GM18499 (cell line): ENCODE data around the gene PRSS57.
"Not testable (repeated sequence)": the region's sequence is repeated elsewhere in the genome, so short reads cannot be mapped to it uniquely, and the experiment has no call there.

Experiments used
- ATAC-seq: cut with Tn5 transposase; IDR thresholded peaks from one replicate; pipeline ENCODE4 v1.9.1; 2021; ENCODE audit warnings: moderate number of reproducible peaks; ENCODE audit not compliant: insufficient read depth, unreplicated experiment

The PRSS57 gene

DNA sequence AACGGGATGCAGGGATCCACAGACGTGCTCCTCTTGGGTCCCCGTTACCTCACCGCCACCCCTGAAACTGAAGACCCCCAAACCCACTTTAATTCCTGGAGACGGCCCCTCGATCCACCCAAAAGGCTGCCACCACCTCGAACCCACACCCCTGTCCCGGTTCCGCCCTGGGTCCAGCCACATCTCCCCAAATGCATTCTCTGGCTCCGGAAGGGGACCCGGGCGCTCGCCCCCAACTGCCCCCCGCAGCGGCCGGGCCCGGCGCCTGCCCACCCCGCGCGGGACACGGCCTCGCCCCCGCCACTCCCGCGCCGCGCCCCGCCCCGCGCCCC is 19.3 kb downstream of the PRSS57 start:
- ATAC-seq: no peak

DNA sequence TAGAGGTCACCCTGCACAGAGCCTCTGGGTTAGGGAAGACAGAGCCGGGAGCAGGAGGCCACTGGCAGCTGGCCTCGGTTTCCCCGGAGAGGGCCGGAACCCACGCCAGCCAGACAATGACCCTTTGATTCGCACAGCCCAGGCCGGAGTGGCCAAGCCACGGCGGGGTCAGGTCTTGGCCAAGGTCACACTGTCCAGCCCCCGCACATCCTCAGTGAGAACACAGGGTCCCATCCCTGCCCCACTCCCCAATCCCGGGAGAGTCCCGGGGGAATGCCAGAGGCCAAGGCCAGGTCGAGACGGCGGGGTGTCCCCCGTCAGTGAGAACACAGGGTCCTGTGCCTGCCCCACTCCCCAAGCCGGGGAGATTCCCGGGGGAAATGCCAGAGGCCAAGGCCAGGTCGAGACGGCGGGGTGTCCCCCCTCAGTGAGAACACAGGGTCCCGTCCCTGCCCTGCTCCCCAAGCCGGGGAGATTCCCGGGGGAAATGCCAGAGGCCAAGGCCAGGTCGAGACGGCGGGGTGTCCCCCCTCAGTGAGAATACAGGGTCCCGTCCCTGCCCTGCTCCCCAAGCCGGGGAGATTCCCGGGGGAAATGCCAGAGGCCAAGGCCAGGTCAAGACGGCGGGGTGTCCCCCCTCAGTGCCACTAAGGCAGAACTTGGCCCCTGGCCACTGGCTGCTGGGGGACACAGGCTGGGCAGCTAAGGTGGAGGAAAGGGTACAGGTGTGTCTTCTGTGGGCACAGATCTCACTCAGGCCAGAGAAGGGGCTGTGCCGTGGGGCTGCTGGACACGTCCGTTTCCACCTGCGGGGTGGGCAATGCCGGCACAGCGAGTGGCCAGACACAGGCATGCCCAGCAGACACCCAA is 20.7 kb downstream of the PRSS57 start:
- no peak for ATAC-seq

DNA sequence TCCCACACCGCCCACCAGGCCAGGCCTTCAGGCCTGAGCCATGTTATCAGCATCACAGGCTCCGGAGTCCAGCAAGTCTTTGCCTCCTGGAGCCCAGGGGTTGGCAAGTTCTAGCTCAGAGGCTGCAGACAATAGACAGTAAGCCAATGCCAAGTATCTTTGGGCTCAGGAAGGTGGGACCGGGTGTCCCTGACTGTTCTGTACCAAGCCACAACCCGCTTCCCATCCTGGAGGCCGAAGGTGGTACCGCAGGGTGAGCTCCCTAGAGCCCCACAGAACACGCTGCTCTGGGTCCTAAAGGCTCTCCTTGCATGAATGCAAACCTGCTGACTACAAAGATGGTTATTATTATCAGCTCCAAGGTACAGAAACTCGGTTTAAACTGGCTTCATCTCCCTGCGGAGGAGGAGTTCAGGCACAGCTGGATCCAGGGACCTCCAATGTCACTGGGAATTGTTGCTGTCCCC is 24.6 kb downstream of the PRSS57 start:
- ATAC-seq: no peak

DNA sequence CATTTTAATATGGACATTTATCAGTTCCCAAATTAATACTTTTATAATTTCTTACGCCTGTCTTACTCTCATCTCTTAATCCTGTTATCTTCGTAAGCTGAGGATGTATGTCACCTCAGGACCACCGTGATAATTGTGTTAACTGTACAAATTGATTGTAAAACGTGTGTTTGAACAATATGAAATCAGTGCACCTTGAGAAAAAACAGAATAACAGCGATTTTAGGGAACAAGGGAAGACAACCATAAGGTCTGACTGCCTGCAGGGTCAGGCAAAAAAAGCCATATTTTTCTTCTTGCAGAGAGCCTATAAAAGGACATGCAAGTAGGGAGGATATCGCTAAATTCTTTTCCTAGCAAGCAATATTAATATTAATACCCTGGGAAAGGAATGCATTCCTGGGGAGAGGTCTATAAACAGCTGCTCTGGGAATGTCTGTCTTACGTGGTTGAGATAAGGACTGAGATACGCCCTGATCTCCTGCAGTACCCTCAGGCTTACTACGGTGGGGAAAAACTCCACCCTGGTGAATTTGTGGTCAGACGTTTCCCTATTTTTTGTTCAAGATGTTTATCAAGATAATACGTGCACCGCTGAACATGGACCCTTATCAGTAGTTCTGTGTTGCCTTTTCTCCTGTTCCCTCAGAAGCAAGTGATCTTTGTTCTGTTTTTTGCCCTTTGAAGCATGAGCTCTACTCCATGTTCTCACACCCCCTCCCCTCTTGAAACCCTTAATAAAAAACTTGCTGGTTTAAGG is 26.4 kb downstream of the PRSS57 start:
- not testable (repeated sequence) for ATAC-seq

DNA sequence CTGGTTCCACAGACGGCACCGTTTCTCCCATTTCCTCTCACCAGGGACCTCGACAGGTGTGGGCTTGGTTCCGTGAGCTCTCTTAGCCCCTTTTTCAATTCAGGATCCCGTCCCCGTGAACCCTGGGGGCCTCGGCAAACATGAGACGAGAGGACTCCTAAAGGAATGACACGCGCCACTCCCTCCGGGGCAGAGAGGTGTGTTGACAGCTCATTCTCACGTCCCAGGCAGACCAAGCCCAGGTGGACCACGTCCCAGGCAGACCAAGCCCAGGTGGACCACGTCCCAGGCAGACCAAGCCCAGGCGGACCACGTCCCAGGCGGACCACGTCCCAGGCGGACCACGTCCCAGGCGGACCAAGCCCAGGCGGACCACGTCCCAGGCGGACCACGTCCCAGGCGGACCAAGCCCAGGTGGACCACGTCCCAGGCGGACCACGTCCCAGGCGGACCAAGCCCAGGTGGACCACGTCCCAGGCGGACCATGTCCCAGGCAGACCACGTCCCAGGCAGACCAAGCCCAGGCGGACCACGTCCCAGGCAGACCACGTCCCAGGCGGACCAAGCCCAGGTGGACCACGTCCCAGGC is 28.2 kb downstream of the PRSS57 start:
- ATAC-seq: not testable (repeated sequence)

DNA sequence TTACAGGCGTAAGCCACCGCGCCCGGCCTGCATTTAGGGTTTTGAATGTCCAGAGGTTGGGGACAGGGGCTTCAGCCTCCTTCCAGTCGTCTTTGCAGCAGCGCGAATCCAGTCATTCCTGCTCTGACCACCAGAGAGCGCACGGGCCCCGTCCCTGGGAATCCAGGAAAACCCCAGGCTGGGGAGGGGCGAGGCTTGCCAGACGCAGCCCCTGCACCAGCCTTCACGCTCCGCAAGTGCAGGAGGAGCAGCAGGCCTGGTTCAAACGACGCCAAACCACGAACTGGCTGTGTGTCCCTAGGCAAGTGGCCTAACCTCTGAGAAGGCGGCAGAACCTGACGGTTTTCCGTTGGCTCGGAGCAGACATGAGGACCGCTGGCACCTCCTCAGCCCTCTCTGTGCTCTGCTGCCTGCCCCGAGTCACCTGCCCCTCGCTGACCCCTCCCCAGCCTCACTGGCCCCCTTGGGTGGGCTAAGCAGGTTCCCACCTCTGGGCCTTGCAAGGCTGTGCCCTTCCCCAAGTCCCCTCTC is 30.3 kb downstream of the PRSS57 start:
- no peak for ATAC-seq

DNA sequence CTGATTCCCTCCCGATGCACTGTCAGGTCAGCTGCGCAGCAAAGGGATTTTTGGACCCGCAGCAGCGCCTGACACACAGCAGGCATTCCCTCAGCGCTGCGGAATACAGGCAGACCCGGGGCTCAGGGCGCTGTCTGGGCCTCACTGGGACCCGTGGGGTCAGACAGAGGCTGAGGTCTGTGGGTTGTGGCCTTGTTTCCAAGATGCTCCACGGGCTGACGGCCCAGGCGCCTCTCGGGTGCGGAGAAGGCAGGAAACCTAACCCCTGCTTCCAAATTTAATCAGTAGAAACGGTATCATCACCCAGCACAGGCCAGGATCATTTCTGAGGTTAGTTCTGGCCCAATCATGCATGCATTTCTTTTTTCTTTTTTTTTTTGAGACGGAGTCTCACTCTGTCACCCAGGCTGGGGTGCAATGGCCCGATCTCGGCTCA is 31.6 kb downstream of the PRSS57 start:
- no peak for ATAC-seq

DNA sequence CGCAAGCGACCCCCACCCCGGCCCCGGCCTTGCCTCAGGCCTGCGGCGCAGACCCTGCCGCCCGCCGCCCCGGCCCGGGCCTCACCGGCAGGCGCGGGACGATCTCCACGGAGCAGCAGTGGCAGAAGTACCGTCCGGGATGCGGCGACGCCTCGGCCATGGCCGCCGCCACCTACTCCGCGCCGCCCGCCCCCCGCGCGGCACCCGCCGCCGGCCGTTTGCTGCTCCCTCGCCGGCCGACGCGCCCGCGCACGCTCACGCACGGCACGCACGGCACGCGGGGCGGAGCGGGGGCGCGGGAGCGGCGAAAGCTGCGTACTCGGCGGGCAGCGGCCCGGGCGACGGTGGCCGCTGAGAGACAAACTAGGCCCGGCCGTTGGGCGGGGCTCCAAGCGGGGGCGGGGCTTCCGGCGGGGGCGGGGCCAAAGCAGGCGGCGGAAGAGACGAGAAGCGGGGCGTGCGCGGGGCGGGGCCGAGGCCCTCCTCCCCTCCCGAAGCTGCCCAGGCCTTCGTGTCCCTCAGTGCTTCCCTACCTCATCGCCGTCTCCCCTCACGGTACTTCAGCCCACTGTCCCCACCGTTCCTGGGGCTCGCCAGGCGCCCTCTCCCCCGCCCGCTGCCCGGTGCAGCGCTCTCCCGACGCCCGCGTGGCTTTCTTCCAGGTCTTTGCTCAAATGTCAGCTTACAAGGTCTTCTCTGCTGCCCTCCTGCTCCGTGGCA is 32.1 kb downstream of the PRSS57 start, which contains the start of gene RNF126:
RNF126 (minus strand) TSS at position 253 of the 720 bp plus-strand sequence; CDS start at position 160, 93 bp downstream.
- no peak for ATAC-seq

DNA sequence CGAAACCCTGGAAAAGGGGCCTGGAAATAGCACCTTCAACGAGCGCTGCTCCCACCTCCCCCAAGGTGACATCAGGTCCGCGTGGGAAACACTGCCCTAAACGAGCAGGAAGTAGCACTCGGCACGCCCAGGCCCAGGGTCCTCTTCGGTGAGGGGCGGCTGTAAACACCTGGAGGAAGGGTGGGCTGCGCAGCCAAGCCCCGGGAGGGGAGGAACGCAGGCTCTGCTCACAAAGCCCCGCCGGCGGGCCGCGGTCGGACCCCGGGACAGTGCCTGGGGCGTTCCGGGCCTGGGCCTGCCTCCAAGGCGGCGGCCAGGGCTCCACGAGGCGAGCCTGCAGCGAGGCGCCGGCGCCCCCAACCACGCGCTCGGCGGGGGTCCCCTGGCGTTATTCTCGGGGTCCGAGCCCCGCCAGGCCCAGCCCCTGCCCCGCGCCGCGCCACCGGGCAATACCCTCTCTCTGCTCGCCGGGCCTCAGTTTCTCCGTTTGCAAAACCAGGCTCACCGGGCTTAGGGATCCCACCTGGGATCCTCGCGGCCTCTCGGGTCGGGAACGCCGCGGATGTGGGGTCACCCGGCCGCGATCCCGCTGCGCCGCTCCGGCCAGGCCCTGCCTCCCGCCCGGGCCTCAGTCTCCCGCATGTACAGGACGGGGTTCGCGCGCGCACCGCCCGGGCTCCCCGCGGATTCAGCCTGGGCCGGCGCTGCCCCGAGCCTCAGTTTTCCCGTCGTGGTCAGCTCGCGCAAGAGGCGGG is 32.9 kb downstream of the PRSS57 start:
- ATAC-seq: no peak

DNA sequence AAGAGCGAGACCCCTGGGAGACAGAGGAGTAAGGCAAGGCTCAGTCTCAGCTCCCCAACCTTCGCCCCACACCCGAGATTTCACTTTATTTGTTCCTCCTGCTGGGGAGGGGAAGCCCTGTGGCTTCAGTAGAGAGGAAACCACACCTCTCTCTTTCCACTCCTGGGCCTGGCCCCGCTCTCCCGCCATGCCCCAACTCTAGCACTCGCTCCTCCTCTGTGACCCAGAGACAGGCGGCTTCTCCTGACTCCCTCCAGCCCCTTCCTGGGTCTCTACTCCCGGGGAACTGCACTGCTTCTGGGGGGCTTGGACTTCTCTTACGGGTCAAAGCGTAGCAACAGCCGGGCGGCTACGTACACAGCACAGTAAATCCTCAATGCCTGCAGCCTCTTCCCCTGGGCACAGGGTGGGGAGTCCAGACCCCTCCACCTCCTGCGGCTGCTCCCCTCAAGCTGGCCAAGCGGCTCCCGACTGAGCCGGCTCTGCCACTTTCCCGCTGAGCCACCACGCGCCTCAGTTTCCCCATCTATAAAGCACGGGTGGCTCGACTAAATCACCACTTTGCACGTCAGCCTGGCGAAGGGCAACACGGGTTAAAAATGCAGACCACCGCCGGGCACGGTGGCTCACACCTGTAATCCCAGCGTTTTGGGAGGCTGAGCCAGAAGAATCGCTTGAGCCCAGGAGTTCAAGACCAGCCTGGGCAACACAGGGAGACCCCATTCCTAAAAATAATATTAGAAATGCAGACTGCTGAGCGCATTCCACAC is 33.6 kb downstream of the PRSS57 start:
- ATAC-seq: no peak

DNA sequence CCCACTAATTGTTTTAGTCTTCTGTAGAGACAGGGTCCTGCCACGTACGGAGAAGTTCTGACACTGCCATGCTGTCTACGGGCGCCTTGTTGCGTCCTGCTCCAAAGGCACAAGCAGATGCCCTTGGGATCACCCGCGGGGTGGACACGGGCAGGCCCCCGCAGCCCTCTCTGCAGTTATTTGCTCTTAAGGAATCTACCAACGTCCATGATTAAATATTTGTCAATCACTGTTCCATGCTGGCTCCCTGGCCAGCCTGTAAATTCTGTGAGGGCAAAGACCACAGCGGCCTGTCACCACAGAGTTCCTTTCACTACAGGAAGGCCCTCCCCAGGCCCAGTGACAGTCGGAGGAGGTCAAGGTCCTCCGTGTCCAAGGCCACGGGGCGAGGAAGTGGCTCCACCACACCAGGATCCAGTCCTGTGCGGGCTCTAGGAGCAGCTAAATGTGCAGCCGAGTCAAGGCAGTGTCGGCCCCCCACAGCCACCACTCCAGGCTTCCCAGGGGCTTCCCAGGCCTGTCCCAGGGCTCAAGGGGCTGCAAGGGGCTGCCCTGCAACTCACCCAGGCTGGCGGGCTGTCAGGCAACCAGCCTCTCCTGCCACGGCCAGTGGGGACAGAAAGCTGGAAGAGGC is 34.3 kb downstream of the PRSS57 start:
- ATAC-seq: no peak

DNA sequence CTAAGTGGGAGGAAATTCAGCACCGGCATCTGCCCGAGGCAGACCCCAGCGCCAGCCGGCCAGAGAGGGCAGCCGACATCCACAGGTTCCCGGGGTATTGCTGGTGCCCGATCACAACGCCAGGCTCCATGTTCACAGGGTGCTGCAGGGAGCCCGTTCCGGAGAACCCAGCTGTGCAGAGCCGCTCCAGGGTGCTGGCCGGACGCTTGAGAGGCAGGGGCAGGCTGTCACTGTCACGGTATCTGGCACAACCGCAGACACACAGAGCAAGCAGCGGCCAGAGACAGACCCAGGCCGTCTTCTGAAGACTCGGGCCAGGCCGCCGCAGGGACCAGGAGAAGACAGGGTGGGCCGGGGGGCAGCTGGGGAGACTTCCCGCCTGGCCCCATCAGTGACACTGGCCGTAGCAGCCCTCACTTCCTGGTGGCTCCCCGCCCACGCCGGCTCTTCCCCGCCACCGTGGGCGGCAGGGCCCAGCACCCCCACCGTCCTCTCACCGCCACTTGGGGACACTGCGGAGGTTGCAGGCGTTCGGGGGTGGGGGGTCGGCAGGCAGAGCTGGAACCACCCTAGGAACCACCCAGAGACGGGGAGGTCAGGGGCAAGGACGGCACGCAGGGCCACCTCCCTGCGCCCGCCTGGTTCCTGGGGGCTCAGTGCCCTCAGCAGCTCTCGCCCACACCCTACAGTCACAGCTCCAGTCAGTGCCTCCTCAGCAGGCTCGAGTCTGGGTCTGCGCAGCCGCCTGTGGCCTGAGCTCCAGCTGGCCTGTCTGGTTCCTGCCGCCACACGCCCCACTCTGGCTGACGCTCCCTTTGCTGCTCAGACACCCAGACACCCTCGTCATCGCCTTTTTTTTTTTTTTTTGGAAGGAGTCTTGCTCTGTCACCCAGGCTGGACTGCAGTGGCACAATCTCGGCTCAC is 36.1 kb downstream of the PRSS57 start:
- ATAC-seq: no peak

DNA sequence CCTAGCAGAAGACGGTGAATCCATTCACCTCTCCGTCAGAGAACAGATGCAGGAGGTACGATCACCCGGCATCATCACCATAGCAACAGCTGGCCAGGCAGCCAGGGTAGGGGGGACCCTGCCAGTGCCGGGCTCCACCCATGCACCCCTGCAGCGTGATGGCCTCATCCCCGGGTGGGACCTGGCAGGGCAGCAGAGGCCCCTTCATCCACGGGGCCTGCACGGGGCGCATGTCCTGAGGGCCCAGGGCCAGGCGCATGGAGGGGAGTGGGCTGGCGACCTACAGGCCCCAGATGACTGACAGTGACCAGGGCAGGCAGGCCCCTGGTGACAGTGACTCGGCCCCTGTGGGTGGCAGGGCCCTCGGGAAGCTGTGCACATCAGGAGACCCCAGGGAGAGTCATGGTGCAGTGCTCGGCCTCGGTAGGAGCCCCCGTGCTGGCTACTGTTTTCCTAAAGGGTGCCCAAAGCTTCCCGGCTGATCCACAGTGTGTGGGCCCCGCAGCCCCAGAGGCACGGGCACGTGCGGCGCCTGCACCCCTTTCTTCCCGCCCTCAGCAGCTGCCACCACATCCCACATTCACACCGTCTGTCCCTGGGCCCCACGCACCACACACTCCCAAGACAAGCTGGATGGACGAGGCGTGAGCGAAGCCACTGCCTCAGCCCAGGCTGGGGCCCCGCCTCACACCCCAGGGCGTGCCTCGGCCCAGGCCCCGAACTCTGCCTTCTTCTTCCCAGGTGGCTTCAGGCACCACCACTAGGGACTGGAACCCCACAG is 37.0 kb downstream of the PRSS57 start:
- ATAC-seq: no peak

DNA sequence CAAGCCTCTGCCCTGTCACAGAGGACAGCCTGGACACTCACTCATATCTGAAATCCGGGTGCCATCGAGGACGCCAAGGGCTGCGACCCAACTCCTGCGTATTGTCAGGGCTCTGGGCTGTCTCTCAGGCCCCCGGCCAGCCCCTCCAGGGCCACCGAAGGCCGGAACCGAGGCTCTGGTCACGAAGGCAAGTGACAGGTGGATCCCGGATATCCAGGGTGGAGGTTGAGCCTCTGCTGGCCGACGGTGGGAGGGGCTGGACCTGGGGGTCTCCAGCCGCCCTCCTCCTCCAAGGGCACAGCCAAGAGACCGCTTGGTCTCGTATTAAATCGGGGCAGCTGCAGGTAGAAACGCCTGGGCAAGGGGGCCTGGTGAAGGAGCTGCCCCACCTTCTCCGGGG is 37.6 kb downstream of the PRSS57 start:
- ATAC-seq: no peak

DNA sequence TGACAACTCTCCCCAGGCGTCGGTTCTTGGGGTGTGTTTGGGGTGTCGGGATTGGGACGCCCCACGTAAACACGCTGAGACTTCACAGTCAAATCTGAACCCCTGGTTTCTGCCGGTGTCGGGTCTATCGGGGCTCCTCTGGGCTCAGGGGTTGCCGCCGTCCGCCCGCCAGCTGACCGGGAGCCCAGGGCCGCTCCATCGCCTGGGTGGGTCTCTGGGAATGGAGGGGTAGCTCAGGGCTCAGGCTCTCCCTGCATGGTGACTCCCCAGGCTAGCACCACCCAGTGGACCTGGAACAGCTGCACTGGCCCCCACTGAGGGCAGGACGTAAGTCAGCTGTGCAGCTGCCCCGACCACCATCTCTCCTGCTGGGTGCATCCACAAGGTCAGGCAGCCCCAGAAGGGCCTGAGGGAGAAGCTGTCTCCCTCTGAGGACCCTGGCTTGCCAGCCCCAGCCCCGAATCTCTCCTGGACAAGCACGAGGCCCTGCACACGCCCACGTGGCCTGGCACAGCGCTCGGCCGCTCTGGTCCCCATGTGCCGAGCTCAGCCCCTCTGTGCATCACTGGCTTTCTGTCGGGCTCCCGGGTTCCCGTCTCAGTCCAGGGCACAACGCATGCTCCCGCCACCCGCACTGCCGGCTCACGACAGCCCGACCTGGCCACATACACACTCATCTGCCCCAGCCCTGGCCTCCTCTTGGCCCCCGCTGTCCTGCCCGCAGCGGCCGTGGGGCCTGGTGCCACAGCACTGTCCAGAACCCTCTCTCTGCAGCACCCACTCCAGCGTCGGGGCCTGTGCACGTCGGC is 38.3 kb downstream of the PRSS57 start:
- no peak for ATAC-seq

DNA sequence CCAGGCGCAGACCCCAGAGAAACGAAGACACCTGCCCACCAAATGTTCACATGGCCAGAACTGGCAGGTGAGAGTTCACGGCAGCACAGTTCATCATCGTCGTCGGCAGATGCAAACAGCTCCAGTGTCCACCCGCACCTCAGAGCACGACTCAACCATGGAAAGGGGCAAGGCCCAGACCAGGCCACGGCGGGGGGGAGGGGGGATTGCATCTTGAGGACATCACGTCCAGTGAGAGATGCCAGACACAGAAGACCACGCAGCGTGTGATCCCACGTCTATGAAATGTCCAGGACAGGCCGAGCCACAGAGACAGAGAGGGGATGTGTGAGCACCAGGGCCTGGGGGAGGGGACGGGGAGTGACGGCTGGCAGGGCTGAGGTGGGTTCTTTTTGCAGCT is 39.6 kb downstream of the PRSS57 start:
- no peak for ATAC-seq
